Spinal cord (tissue), 10 donors: ENCODE measurements around the gene GPN1. TPM values are rescaled to one million over a fixed set of nuclear protein-coding genes. Genes with fewer than 3 reads are reported as not detected.
"Not testable (repeated sequence)": the region's sequence is repeated elsewhere in the genome, so short reads cannot be mapped to it uniquely, and the experiment has no call there.

Source experiments
- DNase-seq, 6 donors: peaks; one replicate each; pipeline versions ENCODE4 v3.0.0 to v3.0.0-alpha.2; 2013 to 2015; ENCODE audit warnings: low spot score in 6 of 6, low read depth in 4 of 6
- H3K27ac ChIP-seq: one replicate; pipeline ENCODE4 v1.5.1; 2013; ENCODE audit warnings: low read depth, low read length, control low read depth
- H3K27me3 ChIP-seq: one replicate; pipeline ENCODE4 v1.6.1; 2013; ENCODE audit warnings: low read length; ENCODE audit not compliant: control insufficient read depth, insufficient read depth
- H3K36me3 ChIP-seq: one replicate; pipeline ENCODE4 v1.6.1; 2013; ENCODE audit warnings: low read length; ENCODE audit not compliant: control insufficient read depth, insufficient read depth
- H3K4me1 ChIP-seq: one replicate; pipeline ENCODE4 v1.6.1; 2013; ENCODE audit warnings: low read length; ENCODE audit not compliant: control insufficient read depth, insufficient read depth
- H3K4me3 ChIP-seq: one replicate; pipeline ENCODE4 v1.5.1; 2013; ENCODE audit warnings: low read depth, low read length, control low read depth
- H3K9me3 ChIP-seq: one replicate; pipeline ENCODE4 v1.6.1; 2013; ENCODE audit warnings: low read length; ENCODE audit not compliant: control insufficient read depth, insufficient read depth
- WGBS: methylation state at CpG from one replicate; pipeline ENCODE4 v1.1.5; 2013; ENCODE audit warnings: missing lambda C conversion rate; ENCODE audit not compliant: insufficient coverage; 5-methylcytosine and 5-hydroxymethylcytosine counted together
- polyA plus RNA-seq, 2 donors: library from polyadenylated mRNA; unstranded; fragments of 120-200 nt; gene quantifications; one replicate each; pipeline ENCODE4 v1.2.1, GENCODE V29; 2013; ENCODE audit not compliant: insufficient read length in 2 of 2
- total RNA-seq, 2 donors: library from RNA; depleted of rRNA in 1 of 2; stranded (reverse); fragments of 120-200 nt in 1 of 2; fragments of >200 nt in 1 of 2; gene quantifications; one replicate each; pipeline versions ENCODE4 v1.2.3 to v1.2.4, GENCODE V29; 2013 to 2014
- donor health status: healthy.

Gene GPN1
- total and polyA plus RNA-seq, 4 donors = 33.2 to 45.4 (median 39.0) TPM

DNA sequence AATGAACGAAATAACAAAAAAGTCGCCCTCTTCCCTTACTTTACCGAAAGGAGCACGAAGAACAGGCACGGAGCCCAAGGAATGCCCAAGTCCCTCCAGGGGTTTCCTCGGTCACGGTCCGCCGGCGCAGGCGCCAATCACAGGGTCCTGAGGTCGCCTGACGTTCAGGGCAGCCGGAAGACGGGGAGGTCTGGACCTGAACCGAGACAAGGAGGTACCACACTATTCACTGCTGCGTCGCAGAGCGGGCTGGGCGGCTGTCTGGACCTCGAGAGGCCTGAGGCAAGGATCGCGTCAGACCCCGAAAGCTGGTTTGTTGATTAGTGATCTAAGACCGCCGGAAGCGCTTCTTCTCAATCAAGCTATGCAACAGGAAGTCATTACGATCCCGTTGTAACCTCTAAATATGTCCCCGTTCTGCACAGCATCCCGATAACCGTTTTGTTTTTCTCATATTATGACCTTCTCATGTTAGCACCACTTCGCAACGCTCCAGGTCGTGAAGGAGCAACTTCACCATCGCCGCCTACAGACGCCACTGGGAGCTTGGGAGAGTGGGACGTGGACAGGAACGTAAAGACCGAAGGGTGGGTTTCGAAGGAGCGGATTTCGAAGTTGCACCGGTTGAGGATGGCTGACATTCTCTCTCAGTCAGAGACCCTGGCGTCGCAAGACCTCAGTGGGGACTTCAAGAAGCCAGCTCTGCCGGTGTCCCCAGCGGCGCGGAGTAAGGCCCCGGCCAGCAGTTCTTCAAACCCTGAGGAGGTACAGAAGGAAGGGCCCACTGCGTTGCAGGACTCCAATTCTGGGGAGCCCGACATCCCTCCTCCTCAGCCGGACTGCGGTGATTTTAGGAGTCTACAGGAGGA, 34.7 kb downstream of the GPN1 start, which contains the start of the genes SLC4A1AP and SUPT7L:
Gene SLC4A1AP (plus strand): TSS at position 605 of the 869 bp plus-strand sequence. CDS start 26 bp downstream, at position 631.
Gene SUPT7L (minus strand): TSS at position 330 of the 869 bp plus-strand sequence. CDS start 1,422 bp downstream, outside the sequence.
- H3K9me3 ChIP-seq = no peaks in the 10 kb centered on the region
- peaks cover 20% of the 10 kb centered on the region for H3K36me3 ChIP-seq
- under 1% methylated on average over 51 of the region's 56 CpGs for WGBS
- no peaks in the 10 kb centered on the region for H3K27me3 ChIP-seq
- peak; percentile 79 to 97 (median 88) for DNase-seq
- H3K4me1 ChIP-seq = peaks cover 17% of the 10 kb centered on the region
- H3K27ac ChIP-seq = peak within 1 kb of the TSS; percentile 96
- H3K4me3 ChIP-seq = peak within 1 kb of the TSS; percentile 96

DNA sequence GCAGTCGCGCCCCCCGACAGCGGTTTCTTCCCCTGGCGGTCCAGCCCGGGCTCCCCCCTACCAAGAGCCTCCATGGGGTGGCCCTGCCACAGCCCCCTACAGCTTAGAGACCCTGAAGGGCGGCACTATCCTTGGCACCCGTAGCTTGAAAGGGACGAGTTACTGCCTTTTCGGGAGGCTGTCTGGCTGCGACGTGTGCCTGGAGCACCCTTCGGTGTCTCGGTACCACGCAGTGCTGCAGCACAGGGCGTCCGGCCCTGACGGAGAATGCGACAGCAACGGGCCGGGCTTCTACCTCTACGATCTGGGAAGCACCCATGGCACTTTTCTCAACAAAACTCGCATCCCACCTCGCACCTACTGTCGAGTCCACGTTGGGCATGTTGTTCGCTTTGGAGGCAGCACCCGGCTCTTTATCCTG, 35.3 kb downstream of the GPN1 start:
- DNase-seq = no peak
- Histone ChIP-seq H3K36me3 (peaks cover 24% of the 10 kb centered on the region), H3K4me1 (peaks cover 17% of the 10 kb centered on the region), H3K27me3 (no peaks in the 10 kb centered on the region), H3K27ac (peak overlapping the region; percentile 96), H3K9me3 (no peaks in the 10 kb centered on the region), H3K4me3 (peak overlapping the region; percentile 96)
- WGBS = 5% methylated on average over 28 of the region's 28 CpGs

DNA sequence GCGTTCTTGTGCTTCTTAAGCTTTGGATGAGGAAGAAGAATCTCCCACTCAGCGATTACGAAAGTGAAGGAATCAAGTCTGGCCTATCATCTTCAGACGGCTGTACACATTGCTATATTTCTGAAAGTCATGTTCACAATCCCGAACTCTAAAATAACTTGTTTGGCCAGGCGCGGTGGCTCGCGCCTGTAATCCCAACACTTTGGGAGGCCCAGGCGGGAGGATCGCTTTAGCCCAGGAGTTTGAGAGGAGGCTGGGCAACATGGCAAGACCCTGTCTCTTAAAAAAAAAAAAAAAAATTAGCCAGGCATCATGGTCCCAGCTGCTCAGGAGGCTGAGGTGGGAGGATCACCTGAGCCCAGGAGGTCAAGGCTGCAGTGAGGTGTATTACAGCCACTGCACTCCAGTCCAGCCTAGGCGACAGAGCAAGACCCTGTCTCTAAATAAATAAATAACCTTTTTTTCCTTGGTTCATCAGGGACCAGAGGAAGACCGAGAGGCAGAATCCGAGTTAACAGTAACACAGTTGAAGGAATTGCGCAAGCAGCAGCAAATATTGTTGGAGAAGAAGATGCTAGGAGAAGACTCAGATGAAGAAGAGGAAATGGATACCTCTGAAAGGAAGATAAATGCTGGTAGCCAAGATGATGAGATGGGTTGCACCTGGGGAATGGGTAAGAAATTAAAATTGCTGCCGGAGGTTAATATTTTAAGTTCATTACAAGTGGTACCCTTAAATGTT, 35.9 kb downstream of the GPN1 start:
- Histone ChIP-seq H3K9me3 (no peaks in the 10 kb centered on the region), H3K27ac (no peak overlapping the region), H3K4me1 (peaks cover 17% of the 10 kb centered on the region), H3K27me3 (no peaks in the 10 kb centered on the region), H3K4me3 (peak overlapping the region; percentile 96), H3K36me3 (peaks cover 24% of the 10 kb centered on the region)
- 85% methylated on average over 13 of the region's 16 CpGs for WGBS
- DNase-seq = no peak

DNA sequence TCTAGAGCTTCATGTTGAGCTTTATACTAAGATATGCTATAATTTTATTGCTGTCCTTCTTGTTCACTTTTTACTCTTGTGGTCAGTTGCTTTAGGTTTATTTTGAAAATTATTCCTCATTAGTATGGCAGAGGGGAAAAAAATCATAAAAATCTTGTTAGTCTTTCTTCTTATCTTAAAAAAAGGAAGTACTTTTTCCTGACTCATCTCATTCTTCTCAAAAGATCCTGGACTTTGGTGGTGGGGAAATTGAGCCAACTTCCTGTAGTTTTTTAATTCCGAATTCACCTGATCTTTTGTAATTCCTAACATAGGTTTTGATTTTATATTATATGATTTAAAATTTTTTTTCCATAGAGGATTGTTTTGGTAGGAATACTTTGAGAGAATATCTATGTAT, 38.6 kb downstream of the GPN1 start:
- WGBS = no CpG with 5 or more reads among the region's 1 CpG
- Histone ChIP-seq H3K9me3 (no peaks in the 10 kb centered on the region), H3K4me3 (no peak overlapping the region), H3K27ac (no peak overlapping the region), H3K27me3 (no peaks in the 10 kb centered on the region), H3K36me3 (peaks cover 18% of the 10 kb centered on the region), H3K4me1 (peaks cover 16% of the 10 kb centered on the region)
- no peak for DNase-seq

DNA sequence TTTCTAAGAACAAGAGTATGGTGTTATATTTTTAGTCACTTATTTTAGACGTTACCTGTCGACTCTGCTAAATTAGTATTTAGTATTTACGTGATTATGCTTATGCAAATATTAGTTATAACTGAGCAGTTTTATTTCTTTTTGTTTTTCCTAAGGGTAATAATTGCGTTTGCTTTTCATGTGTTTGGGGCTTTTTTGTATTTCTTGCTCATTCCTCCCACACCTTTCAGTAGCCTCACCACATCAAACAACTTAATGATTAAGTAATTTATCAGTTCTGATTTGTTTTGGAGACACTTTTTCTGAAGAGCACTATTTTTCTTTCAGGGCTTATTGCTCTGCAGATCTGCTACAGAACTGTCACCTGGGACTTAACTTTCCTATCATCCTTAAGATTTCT, 42.4 kb downstream of the GPN1 start:
- Histone ChIP-seq H3K27me3 (no peaks in the 10 kb centered on the region), H3K36me3 (peaks cover 21% of the 10 kb centered on the region), H3K9me3 (no peaks in the 10 kb centered on the region), H3K4me1 (no peaks in the 10 kb centered on the region), H3K4me3 (no peak overlapping the region), H3K27ac (no peak overlapping the region)
- no peak for DNase-seq
- WGBS = no CpG with 5 or more reads among the region's 4 CpGs

DNA sequence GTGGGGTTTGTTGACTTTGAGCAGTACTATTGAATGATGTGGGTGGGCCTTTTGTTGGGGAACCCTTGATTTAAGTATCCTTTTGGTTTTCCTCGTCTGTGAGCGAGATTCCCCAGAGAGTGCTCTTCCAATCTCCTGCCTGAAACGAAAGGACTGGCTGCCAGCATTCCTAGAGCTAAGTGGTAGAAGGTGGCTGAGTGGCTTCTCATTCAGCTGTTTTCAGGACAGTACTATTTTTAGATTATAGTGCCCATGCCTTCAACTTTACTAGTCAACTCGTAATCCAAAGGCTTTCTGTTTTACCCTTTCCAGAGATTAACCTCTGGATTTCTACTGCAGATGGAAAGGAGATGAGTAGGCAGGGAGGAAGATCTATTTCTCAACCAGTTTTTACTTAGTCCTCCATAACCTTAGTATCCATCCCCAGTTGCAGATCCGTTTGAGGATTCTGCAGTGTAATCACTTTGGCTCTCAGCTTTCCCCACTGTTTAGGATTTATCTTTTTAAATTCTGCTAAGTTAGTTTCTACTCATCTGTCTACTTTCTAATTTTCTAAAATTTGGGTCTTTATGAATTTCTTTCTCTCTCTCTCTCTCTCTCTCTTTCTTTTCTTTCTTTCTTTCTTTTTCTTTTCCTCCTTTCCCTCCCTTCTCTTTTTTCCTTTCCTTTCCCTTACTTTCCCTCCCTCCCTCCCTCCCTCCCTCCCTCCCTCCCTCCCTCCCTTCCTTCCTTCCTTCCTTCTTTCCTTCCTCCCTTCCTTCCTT, 44.1 kb downstream of the GPN1 start:
- 86% methylated on average over 3 of the region's 5 CpGs for WGBS
- Histone ChIP-seq H3K27ac (no peak overlapping the region), H3K4me3 (no peak overlapping the region), H3K9me3 (no peaks in the 10 kb centered on the region), H3K4me1 (no peaks in the 10 kb centered on the region), H3K27me3 (no peaks in the 10 kb centered on the region), H3K36me3 (peaks cover 34% of the 10 kb centered on the region)
- DNase-seq = no peak

DNA sequence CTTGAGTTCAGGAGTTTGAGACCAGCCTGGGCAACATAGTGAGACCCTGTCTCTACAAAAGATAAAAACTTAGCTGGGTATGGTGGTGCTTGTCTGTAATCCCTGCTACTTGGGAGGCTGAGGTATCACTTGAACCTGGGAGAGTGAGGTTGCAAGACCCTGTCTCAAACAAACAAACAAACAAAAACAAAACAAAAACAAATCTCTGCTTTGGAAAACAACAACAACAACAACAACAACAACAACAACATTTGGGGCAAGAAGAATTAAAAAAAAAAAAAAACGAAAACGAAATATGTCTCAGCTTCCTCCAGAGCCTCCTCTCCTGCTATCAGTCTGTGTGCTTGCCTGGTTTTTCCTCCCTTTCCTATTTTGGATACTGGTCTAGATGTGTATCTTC, 51.7 kb downstream of the GPN1 start:
- no peak overlapping the region for H3K27ac ChIP-seq
- no peak overlapping the region for H3K4me3 ChIP-seq
- DNase-seq = no peak
- no peaks in the 10 kb centered on the region for H3K9me3 ChIP-seq
- peaks cover 43% of the 10 kb centered on the region for H3K36me3 ChIP-seq
- H3K27me3 ChIP-seq = no peaks in the 10 kb centered on the region
- WGBS = no CpG with 5 or more reads among the region's 2 CpGs
- H3K4me1 ChIP-seq = no peaks in the 10 kb centered on the region

DNA sequence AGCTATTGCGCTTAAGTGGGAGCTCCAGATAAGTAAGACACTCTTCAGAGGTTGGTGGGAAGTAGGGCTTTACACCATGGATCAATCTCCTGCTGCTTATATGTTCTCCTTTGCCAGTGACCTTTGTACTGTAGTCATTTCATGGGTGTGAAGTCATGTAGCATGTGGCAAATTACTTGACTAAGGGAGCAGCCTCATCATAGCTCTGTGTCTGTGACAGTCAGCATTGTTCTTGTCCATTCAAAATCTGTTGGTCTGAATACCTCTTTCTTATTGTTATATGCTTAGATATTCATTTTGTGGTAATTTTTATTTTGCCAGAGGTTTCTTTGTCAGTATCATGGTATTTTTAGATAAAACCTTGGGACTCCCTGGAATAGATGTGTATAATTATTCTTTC, 53.0 kb downstream of the GPN1 start:
- no peak for DNase-seq
- H3K27ac ChIP-seq = no peak overlapping the region
- H3K27me3 ChIP-seq = no peaks in the 10 kb centered on the region
- H3K36me3 ChIP-seq = peaks cover 43% of the 10 kb centered on the region
- no peak overlapping the region for H3K4me3 ChIP-seq
- H3K9me3 ChIP-seq = no peaks in the 10 kb centered on the region
- no peaks in the 10 kb centered on the region for H3K4me1 ChIP-seq
- WGBS = no CpG with 5 or more reads among the region's 1 CpG

DNA sequence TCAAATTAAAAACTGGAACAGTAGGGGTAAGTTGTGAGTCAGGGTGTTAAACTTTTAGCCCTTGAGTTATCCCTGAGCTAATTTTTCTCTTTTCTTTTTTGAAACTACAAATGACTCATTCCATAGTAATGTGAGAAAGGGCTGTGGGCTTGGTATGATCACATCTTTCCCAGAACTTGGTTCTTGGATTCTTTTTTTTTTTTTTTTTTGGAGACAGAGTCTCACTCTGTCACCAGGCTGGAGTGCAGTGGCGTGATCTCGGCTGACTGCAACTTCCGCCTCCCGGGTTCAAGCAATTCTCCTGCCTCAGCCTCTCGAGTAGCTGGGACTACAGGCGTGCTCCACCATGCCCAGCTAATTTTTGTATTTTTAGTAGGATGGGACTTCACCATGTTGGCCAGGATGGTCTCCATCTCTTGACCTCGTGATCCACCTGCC, 53.5 kb downstream of the GPN1 start:
- not testable (repeated sequence) for H3K27ac ChIP-seq, H3K27me3 ChIP-seq, H3K9me3 ChIP-seq, H3K4me1 ChIP-seq, H3K4me3 ChIP-seq, DNase-seq
- peaks cover 40% of the 10 kb centered on the region for H3K36me3 ChIP-seq
- WGBS = 97% methylated on average over 5 of the region's 7 CpGs
